A673 (cell line): ENCODE measurements around the gene C4orf54.

Experiments
- EZH2 ChIP-seq: fragments of 200-600 bp; sonication (generic); IDR thresholded peaks from 2 replicates; pipeline ENCODE4 v1.6.1; 2017; ENCODE audit warnings: borderline replicate concordance, low read depth, mild to moderate bottlenecking, mixed read lengths, antibody characterized with exemption, low read length; ENCODE audit not compliant: poor library complexity, severe bottlenecking
- TF ChIP-seq, protein P1 (sequence below): fragments of 300-800, 200-600 bp; sonication (generic); conservative IDR thresholded peaks from 2 replicates; pipeline ENCODE4 v1.5.1; 2017; ENCODE audit warnings: low read depth, mild to moderate bottlenecking, antibody characterized with exemption, low read length, moderate library complexity, mixed read lengths

DNA sequence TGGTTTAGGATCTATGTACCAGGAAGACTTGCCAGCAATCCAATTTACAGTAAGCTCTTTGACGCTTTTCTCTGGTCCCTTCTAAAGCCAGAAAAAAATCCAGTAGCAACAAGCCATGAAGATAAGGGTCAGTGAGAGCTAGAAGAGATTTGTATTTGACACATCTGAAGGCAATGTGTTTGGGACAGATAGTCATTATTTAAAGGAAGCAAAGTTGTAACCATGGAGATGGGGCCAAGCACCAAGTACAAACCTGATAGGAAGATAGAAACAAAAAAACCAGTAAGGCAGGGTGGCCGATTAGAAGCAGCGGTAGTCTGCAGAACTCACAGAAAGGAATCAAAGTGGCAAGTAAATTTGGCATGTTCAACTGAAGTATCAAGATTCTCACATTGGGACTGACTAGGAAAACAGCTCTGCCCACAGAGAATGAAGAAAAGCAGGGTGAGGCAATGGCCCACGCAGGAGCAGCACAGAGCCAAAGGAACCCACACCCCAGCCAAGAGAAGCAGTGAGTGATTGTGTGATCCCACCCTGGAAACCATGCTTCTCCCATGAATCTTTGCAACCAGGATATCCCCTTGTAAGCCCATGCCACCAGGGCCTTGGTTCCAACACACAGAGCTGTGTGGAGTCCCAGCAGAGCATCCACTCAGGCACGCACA is 12.9 kb upstream of the C4orf54 start:
- TF ChIP-seq, protein P1, sequence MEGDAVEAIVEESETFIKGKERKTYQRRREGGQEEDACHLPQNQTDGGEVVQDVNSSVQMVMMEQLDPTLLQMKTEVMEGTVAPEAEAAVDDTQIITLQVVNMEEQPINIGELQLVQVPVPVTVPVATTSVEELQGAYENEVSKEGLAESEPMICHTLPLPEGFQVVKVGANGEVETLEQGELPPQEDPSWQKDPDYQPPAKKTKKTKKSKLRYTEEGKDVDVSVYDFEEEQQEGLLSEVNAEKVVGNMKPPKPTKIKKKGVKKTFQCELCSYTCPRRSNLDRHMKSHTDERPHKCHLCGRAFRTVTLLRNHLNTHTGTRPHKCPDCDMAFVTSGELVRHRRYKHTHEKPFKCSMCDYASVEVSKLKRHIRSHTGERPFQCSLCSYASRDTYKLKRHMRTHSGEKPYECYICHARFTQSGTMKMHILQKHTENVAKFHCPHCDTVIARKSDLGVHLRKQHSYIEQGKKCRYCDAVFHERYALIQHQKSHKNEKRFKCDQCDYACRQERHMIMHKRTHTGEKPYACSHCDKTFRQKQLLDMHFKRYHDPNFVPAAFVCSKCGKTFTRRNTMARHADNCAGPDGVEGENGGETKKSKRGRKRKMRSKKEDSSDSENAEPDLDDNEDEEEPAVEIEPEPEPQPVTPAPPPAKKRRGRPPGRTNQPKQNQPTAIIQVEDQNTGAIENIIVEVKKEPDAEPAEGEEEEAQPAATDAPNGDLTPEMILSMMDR: no peak
- no peak for TF ChIP-seq EZH2
